Activated CD4-positive, alpha-beta T cell treated with anti-CD3 and anti-CD28 coated beads for 24 hours (primary cell): ENCODE data around the gene P2RY12.
A peak's percentile ranks its signal among the peaks of the same experiment; 100 is the strongest.

Experiments
- DNase-seq, 2 donors: peaks; one replicate each; pipeline ENCODE4 v3.0.0-alpha.2; 2020; ENCODE audit warnings: low read depth in 2 of 2

The P2RY12 gene

DNA sequence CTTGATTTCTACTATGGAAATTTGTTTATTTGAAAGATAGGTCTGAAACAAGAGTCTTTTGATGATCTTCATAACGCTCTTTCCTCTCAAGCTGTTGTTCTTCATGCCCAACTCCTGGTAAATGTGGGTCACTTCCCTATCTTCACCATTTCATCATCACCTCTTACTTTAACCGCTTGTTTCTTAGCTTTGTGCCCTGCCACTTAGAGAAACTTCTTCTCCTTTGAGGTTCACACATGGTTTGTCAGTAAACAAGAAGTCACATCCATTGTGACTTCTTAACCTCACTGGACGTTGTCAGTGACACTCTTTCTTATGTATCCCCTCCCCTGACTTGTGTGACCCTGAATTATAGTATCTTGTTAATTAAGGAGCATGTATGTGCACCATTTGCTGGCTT lies 38.3 kb downstream of the P2RY12 start:
- no peak for DNase-seq

DNA sequence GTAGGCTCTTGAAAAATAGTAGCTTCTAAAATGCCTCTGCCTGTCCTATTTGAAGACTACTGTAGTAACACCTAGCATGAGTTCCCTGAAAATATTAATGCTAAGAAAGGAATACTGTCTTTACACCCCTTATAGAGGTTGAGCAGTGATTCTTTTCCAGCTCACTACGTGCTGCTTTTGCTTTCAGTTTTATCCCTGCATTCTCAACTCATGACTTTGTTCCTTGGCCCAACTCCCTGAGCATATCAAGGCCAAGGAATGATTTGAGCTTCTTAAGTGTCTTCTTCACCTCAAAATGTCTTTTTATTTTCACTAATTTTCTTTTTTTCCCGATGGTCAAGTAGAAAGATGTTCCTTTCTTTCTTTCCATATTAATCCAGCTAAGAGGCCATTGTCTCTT lies 38.7 kb downstream of the P2RY12 start:
- DNase-seq, result no peak

DNA sequence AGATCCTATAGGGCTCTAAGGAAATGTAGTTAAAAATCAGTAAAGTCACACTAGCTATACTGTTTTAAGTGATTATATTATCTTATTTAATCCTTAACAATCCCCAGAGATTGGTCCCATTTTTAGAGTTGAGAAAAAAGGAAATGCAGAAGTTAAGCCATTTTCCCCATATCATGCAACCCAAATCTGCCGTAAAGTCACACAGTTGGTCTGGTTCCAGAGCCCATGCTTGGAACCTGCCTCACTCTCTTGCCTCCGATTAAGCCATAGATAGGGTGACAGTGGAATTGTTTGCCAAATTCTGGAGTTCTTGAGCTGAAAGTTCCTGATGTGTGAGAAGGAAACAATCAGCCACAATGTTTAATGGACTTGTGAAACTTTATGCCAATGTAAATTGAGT lies 52.9 kb downstream of the P2RY12 start:
- no peak for DNase-seq

DNA sequence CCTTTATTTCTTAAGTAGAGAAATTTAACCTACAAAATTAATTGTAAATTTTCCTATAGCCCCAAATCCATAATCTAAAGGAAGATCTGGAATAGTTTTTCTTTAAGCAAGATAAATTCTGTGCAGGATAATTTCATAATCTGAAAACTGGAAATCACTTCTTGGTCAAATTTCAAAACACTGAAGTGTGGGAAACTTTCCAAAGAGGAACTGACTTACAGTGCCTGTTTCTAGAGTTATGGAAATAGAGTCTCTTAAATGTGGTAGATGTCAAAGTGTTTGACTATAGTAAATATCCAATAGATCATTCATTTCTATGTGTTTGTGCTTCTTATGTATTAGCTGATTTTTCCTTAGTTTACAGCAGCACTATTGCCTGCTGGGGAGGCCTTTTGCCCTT lies 53.7 kb downstream of the P2RY12 start:
- no peak for DNase-seq

DNA sequence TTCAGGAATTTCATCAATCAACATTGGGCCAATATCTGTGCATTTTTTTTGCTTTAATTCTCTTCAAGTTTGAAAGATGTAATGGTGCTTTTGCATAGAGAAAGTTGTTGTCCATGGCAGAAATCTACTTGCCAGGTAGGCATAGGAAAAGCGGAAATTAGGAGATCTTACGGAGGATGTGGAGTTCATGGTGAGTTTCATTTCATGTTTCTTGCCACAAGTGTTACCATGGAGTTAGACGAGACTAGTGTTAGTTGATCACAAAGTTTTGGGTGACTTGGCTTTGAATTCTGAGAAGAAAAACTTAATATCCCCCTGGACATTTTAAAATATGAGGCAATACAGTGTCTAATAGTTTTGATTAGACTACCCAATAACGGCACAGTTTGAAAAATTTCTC lies 54.2 kb downstream of the P2RY12 start:
- no peak for DNase-seq

DNA sequence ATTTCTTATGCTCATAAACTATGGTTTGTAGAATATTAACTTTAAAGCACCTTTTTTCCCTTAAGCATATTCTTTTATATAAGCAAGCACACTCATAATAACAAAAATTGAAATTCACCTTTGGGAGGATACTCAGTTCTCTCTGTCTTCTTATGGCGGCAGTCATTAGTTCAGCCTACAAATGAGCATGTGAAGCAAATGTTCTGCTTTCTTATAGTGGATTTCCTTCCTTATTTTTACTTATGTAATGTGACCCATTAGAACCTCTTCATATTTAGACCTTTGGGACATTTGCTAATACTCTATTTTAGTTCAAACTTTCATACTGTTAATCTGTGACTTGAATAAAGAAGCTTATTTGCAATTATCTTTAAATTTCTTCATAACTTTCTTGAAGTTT lies 55.2 kb downstream of the P2RY12 start, which contains the start of gene P2RY13:
Gene P2RY13, minus strand, starts transcription at position 187 of the 400 bp plus-strand sequence. Its CDS starts 21 bp downstream, at position 166.
- no peak for DNase-seq

DNA sequence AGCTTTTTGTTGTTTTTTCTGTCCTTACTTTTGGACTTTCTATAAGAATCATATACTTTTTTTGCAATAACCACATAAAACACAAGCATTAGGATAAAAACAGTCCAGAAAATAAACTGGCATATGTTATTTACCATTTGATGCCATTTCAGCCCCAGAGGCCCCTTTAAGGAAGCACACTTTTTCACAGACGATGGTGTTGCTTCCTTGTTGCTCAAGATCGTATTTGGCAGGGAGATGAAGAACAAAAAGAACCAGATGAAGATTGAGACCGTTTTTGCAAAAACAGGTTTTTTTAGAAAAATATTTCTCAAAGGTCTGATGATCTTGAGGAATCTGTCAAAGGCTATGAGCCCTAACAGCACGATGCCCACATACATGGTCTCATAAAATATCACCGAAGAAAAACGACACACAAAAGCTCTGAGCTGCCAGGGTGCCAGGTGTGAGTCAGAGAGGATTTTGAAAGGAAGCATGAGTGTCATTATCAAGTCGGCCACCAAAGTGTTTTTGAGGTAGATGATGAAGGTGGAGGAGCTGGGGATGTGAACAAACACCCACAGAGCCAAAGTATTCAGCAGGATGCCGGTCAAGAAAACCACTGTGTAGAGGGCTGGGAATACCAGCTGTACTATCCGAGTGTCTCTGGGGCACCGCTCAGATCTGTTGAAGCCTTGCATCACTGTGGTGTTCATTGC lies 56.1 kb downstream of the P2RY12 start:
- DNase-seq, result no peak

DNA sequence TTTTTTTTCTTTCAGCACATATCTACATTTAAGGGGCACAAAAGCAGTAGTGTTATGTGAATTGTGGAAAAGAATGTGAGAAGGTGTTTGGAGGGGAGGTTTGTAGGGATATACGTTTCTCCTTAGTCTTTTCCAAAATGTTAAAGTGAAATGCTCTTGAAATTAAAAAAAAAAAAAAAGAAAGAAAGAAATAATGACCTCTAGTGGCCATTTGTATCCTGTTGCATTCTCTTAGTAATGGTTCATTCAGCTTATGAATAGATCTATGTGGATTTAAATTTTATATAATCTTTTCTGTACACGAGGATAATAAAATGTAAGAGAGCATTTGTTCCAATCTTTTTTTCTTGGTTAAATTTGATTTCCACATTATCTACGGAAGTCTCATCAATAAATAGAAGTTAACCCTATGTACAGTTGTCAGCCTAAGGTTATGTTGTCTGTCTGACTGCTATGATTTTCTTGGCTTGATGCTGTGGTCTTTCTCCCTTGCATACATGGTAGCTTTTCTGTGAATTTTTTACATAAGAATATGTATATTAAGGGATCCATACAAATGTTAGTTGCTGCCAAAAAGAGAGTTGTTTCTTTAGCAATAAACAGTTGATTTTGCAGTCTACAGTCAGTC lies 56.9 kb downstream of the P2RY12 start:
- DNase-seq, result no peak

DNA sequence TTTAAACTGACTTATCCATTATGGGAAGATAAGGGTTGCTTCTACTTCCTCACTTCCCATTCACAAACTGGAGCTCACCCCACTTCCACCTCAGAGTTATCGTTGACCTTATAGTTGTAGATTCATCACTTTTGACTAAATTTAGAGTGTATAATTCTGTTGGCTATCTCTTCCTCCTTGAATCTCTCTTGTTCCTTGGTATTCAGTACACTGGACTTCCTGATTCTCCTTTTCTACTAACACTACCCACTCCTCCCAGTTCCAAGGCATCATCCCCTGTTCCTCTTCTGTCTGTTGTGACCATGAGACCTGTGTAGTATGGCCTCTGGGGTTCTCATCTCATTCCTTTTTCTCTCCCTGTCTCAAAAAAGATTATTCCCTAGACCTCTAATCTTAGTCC lies 62.0 kb downstream of the P2RY12 start:
- DNase-seq, result no peak

DNA sequence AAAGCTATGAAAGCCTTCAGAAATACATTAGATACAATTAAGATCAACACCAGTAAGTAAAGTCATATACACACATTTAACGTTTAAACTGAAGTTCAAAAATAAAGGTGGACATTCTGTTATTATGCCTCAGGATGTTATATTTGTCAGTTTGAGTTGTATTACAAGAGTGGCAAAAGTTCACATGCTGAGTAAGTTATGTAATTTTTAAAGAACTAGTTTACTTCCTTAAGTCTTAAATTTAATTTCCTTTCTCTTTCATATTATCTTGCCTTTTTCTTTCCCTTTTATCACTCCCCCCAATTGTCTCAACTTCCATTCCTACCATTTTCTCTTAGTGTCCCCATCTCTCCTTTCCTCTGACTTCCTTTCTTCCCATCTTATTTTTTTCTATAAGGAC lies 63.0 kb downstream of the P2RY12 start:
- DNase-seq, result no peak

DNA sequence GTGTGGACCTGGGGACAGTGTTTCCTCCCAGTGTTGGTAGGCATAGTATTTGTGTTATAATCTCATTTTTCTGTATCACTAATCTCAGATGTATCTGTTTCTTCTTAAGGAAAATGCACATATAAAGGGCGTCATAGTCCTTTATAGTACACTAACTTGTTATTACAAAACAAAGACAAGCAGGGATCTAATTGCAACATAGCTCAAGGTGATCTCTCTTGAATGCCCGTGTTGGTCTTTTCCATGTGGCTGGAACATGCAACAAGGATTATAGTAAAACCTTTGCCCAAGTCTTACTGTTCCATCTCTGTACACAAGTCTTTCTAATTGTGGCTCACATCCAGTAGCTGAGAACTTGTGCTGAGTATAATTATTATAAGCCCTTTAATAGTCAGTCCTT lies 64.4 kb downstream of the P2RY12 start:
- DNase-seq, result no peak

DNA sequence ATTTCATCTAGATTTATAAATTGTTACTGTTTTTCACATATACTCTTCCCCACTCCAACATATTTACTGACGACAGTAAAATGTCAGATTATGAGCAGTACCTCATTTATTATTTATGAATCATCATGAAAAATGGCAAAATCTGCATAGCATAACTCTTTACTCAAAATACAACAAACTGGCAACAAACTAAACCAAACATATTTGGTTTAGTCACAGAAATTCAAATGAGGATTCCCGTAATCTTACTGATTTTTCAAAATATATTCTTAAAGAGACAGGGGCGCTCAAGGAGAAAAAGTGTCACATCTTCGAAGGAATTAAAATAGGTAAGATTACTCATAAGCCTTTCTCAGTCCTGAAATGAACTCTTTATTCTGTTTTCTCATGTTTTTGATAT lies 64.9 kb downstream of the P2RY12 start:
- DNase-seq, result no peak

DNA sequence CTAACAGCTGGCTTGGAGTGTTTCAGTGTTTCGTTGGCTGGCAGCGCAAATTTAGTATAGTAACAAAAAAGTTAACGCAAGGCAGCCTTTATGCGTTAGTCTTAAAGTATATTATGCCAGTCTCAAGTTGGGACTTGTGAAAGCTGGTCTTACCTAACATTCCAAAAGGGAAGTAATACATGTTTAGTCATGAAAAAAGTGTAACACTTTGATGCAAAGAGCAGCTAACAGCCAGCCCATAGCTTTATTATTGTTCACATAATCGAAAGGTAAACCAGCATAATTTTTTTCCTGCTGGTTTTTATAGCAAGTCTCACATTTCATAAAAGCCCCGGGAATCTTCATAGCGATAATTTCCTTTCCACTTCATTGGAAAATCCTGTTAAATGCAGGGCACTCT lies 65.6 kb downstream of the P2RY12 start:
- DNase-seq, result no peak

DNA sequence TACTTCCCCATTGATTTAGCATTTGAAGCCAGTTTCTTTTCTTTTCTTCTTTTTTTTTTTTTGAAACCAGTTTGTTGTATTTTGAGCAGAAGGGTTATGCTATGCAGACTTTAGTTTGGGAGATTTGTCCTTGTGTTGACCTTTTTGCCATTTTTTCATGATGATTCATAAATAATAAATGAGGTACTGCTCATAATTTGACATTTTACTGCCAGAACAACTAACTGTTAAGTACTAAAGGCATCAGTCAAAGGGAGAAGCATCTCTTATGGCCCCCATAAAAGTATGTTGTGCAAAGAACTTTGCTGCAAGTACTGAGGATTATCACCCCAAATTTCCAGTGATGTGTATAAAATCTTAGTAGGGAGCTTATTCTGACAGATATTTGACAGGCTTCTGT lies 66.2 kb downstream of the P2RY12 start:
- DNase-seq, result no peak

DNA sequence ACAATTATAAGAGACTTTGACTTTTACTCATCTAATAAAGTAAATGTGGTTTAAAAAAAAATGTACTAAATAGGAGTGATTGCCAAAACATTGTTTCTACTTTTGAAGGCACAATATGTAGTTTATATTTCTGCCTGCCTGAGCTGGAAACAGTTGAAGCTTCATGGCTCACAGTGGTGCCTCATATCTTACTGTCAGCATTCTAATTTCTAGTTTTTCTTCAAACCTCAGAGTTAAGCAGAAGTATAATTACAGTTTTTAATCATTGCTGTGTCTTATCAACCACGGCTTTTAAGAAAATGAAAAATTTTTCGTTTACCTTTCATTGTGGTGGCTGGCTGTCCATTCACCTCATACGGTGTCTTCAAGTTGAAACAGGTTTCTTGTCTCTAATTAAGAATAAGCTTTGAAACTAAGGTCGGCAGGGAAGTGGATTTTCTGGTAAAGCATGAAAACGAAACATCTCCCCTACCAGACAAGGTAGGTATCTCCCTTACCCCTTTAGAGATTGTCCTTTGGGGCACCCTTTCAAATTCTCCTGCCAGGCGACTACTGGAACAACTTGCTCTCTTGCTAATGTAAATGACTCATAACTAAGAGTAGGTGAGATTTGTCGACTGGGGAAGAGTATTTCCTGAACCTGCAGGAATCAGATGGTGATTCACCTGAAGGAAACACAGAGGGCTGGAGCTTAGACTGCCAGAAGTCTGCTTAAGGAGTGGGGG lies 68.1 kb downstream of the P2RY12 start, which contains the start of gene GPR87:
Gene GPR87, minus strand, starts transcription at position 554 of the 725 bp plus-strand sequence. CDS start 16,720 bp downstream, outside the sequence.
- DNase-seq, result peak in 1 of 2 donors; percentile 21

DNA sequence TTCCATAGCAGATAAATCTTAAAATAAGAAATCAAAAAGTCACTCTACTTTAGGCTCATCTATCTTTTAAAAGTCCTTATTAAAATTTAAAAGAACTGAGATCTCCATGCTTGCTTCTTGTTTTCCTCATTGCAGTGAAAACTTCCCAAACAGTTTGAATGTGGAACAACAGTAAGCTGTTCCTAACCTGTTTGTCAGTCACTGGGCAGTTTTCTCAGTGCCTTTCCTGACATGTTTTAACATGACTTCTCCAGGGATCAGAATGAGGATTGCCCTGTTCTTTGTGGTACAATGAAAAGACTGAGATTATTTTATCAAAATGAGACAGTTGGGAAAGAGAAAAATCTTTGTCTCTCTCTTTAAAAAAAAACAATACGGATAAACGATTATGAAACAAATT lies 68.7 kb downstream of the P2RY12 start:
- no peak for DNase-seq

DNA sequence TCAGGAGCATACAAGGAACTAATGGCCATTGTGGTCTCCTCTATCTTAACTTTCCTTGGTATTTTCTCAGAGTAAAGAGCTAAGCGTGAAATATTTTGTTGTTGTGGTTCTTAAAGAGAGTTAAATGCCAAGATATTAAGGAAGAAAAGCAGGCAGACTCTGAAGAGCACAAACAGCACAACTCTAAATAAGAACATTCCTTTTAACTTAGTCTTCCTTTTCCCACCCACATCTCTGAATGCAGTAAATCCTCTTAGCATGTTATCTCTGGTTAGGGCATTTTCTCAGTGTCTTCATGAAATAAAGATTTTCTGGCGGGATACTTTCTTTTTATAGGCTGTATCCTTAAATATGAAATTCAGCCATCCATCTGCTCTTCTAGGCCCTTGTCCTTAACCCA lies 69.4 kb downstream of the P2RY12 start:
- no peak for DNase-seq

DNA sequence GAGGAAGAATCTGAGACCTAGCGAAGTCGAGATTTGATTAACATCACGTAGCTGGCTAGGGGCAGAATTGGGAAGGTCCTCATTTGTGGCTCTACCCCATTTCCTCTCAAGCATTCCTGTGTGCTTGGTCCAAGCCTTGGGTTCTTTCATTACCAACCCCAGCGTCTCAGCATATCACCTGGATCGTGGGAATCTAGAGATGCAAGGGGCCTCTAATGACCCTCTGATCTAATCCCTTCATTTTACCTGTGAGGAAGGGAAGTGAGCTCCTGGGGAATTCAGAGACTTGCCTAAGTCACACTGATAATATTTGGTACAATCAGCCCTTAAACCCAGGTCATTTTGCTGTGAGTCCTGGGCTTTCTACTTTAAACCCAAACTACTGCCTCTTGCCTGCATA lies 70.0 kb downstream of the P2RY12 start:
- DNase-seq, result no peak

DNA sequence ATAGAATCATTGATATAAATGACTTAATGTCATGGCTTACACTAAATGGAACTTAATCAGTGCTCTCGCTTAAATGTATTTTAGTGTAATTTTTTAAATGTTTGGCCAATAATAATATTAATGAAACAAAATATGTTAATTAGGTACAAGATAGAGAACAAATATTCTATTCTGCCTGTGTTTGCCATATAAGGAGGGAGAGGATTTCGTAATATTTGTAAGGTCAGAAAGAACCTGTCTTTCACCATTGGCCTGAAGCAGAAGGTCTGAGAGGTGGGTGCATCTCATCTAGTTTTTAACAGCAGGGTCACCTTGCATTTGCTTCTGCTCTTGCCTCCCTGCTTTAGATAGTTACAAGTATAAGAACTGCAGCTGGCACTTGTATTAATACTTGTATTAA lies 70.4 kb downstream of the P2RY12 start:
- no peak for DNase-seq

DNA sequence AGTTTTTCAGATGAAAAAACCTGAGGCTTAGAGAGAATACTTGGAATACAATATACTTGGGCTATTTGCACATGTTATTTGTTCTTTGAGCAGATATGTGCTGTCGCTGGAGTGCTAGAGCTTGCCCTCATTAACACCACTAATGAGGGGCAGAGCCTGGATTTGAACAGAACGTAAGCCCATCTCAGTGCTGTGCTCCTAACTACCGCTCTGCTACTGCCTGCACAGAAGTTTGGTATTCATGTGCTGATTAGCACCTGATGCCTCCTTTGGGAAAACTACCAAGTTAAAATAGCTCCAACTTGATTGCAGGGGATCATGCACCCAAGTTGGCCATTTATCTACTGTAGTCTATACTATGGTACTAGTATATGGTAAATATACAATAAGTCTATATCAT lies 71.6 kb downstream of the P2RY12 start:
- no peak for DNase-seq

DNA sequence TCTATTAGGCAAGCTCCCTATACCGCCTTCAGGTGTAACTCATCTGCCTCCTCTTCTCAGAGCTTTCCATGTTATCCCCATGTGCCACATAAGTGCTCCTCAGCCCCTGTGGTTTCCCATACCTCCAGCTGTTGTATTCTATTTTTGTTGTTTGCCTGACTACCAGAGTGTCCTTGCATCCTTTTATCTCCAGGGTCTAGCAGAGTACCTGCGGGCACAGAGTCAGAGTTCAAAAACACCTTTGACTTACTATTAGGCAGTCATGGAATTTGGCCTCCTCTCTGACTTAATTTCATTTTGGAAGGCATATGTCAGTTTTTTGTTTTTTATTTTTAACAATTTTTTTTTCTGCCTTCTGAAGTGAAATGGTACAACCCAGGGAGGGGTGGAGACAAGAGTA lies 75.0 kb downstream of the P2RY12 start:
- no peak for DNase-seq

DNA sequence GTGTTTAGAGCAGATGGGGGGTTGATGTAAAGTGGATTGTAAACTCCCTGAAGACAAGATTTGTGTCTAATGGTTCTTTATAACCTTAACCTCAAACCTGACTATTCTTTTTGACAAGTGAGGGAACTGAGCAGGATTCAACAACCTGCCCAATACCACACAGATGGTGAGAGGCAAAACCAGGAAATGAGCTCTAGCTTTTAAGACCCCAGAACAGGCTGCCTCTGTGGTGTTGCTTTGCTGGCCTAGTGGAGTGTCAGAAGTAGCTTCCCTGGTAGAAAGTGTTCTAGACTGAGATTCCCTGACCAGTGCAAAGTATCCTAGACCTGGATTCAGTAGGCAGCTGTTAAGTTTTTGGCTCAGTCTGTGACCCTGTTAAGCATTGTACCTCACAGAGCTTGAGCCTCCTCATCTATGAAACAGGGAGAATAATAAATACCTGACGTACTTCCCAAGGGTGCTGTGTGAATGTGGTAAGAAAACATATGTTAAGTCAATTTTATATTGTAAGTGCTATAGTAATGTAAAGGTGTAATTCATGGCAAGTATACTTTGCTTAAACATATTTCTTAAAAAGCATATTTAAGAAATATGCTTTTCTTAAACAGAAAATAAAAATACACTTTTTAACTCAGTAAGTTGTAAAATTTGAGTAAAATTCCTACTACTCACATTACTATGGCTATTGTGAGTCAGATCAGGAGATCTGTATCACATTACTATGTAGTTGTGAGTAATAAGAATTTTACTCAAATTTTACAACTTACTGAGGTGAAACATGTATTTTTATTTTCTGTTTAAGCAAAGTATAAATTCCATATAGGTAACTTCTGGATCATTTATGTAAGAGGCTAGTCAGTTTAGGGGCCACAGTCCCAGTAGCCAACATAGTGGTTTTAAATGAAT lies 76.7 kb downstream of the P2RY12 start:
- DNase-seq, result no peak
